Measurements from ENCODE around the gene ANKEF1. TPM values are rescaled to one million over a fixed set of nuclear protein-coding genes. Genes with fewer than 3 reads are reported as not detected.

ANKEF1 gene
- polyA plus RNA-seq, 3 donors from 2014 or later, result 1.3 to 3.6 (median 2.0) TPM

DNA sequence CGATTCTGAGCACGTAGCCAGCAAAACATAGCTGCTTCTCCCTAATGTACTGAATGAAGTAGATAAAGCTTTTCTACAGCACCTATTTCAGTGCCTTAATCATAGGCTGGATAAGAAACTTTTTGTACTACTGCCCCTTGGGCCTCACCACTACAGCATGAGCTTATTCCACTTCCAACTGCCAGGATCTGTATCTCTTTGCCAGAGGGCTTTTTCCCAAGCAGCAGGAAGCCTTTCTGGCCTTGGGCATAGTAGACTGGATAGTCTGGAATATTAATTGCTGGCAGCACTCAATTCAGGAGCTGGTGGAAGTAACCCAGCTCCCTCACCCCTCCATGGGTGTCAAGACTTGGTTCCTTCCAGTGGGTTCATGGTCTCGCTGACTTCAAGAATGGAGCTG, 43.6 kb downstream of the ANKEF1 start:
- H3K27me3 Mint-ChIP-seq (ENCODE audit: low read depth in 3 of 3), result peaks cover 1 to 9% (median 3%) of the 10 kb centered on the region in 3 donors

GRCh38 chr20:10079964-10080363, 45.2 kb downstream of the ANKEF1 start:
- Mint-ChIP-seq H3K27ac (no peak overlapping the region), H3K4me3 (no peak overlapping the region), H3K4me1 (no peaks in the 10 kb centered on the region), H3K9me3 (peaks cover 0 to 4% (median 0%) of the 10 kb centered on the region in 6 donors), H3K36me3 (no peaks in the 10 kb centered on the region), H3K27me3 (ENCODE audit: low read depth in 3 of 3) (peaks cover under 1 to 3% (median 1%) of the 10 kb centered on the region in 3 donors)
- no peak for DNase-seq

More for the DNA sequence above, 43.6 kb downstream of the ANKEF1 start:
- no peaks in the 10 kb centered on the region for H3K36me3 Mint-ChIP-seq
- H3K4me1 Mint-ChIP-seq, result no peaks in the 10 kb centered on the region
- DNase-seq, result no peak
- no peak overlapping the region for H3K27ac Mint-ChIP-seq
- H3K9me3 Mint-ChIP-seq, result peaks cover 0 to 4% (median 0%) of the 10 kb centered on the region in 6 donors
- no peak overlapping the region for H3K4me3 Mint-ChIP-seq

DNA sequence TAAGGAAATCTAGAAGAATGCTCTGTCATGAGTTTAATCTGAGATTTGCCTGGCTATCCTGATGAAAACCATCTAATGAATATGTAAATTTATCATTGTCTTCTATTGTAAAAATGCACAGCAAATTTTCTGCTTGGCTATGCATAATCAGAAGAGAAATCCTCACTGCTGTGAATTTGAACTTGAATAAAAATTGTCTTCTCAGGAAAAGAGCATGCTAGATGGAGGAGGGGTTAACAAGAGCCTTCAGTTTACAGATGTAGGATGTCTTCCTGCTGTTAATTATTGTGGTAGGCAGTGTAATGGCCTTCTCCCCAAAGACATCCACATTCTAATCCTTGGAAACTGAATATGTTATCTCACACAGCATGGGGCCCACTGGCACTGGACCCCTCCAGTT, 45.8 kb downstream of the ANKEF1 start:
- Mint-ChIP-seq H3K27ac (no peak overlapping the region), H3K4me1 (no peaks in the 10 kb centered on the region), H3K27me3 (ENCODE audit: low read depth in 3 of 3) (peaks cover 0 to 3% (median 1%) of the 10 kb centered on the region in 3 donors), H3K9me3 (peaks cover 0 to 4% (median 0%) of the 10 kb centered on the region in 6 donors), H3K36me3 (no peaks in the 10 kb centered on the region), H3K4me3 (no peak overlapping the region)
- DNase-seq, result no peak

GRCh38 chr20:10089871-10090587, 55.2 kb downstream of the ANKEF1 start:
- H3K36me3 Mint-ChIP-seq, result no peaks in the 10 kb centered on the region
- H3K4me3 Mint-ChIP-seq, result no peak overlapping the region
- no peak overlapping the region for H3K27ac Mint-ChIP-seq
- DNase-seq, result no peak
- H3K4me1 Mint-ChIP-seq, result no peaks in the 10 kb centered on the region
- no peaks in the 10 kb centered on the region for H3K9me3 Mint-ChIP-seq
- H3K27me3 Mint-ChIP-seq (ENCODE audit: low read depth in 3 of 3), result no peaks in the 10 kb centered on the region

DNA sequence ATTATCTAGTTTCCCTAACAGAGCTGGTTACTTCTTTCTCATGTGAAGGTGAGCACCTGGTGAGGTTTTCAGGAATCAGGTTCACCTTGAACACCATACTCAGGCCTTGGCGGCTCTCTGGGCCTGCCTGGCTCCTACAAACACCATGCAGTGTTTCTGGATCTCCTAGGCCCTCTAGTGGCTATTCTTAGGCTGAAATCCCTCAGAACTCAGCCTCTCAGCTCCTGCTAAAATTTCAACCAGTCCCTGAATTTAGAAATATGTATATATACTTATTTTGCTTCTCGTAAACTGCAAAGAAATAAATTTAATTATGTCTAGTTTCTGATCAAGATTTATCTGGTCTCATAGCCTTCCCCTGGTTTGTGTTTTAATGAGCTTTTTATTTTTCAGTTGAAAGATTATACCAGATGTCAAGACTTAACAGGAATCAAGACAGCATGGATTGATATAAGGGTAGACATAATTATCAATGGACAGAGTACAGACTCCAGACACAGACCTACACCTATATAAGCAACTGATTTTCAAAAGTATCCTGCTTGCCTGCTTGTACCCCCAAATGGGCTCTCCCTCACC, 55.9 kb downstream of the ANKEF1 start:
- no peaks in the 10 kb centered on the region for H3K36me3 Mint-ChIP-seq
- H3K4me1 Mint-ChIP-seq, result no peaks in the 10 kb centered on the region
- no peak overlapping the region for H3K27ac Mint-ChIP-seq
- peak in 2 of 3 donors; percentile 1 to 9 for DNase-seq
- no peaks in the 10 kb centered on the region for H3K9me3 Mint-ChIP-seq
- no peak overlapping the region for H3K4me3 Mint-ChIP-seq
- H3K27me3 Mint-ChIP-seq (ENCODE audit: low read depth in 3 of 3), result no peaks in the 10 kb centered on the region

DNA sequence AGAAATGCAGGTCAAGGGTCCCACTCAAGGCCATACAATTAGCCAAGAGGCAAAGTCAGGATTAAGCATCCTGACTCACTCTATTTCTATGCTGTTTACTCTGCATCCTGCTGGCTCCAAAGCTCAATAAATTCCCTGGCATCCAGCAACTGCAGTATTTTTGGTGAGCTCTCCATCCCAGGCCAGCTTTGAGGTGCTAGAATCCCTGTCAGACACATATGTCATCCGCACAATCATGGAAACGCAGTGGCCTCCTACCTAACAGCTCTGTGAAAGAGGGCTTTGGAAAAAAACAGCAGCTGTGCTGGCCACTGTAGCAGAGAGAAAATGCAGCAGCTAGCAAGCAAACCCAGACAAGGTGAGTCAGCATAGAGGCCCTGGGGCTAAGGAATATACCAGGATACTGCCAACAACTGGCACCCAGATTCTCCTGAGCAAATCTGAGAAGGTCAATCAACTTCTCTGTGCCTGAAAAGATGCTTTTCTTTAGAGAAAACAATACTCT, 58.4 kb downstream of the ANKEF1 start:
- Mint-ChIP-seq H3K27me3 (ENCODE audit: low read depth in 3 of 3) (no peaks in the 10 kb centered on the region), H3K4me1 (no peaks in the 10 kb centered on the region), H3K27ac (no peak overlapping the region), H3K4me3 (no peak overlapping the region), H3K36me3 (no peaks in the 10 kb centered on the region), H3K9me3 (no peaks in the 10 kb centered on the region)
- no peak for DNase-seq

- no peak for DNase-seq
- Mint-ChIP-seq H3K9me3 (peaks cover 0 to 2% (median 0%) of the 10 kb centered on the region in 6 donors), H3K27ac (no peak overlapping the region), H3K36me3 (no peaks in the 10 kb centered on the region), H3K27me3 (ENCODE audit: low read depth in 3 of 3) (peaks cover 0 to 2% (median 0%) of the 10 kb centered on the region in 3 donors), H3K4me3 (no peak overlapping the region), H3K4me1 (no peaks in the 10 kb centered on the region)
Observed at GRCh38 chr20:10094566-10095173, 59.9 kb downstream of the ANKEF1 start.

DNA sequence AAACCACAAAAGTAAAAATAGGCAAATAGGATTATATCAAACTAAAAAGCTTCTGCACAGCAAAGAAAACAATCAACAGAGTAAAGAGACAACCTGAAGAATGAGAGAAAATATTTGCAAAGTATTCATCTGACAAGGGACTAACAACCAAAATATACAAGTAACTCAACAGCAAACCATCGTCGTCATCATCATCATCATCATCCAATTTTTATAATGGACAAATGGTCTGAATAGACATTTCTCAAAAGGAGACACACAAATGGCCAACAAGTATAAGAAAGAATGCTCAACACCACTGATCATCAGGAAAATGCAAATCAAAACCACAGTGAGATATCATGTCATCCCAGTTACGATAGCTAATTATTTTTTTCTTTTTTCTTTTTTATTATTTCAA, 62.0 kb downstream of the ANKEF1 start:
- Mint-ChIP-seq H3K27me3 (ENCODE audit: low read depth in 3 of 3) (peaks cover 0 to 5% (median 0%) of the 10 kb centered on the region in 3 donors), H3K9me3 (peaks cover 0 to 2% (median 0%) of the 10 kb centered on the region in 6 donors), H3K4me3 (no peak overlapping the region), H3K4me1 (no peaks in the 10 kb centered on the region), H3K36me3 (no peaks in the 10 kb centered on the region), H3K27ac (no peak overlapping the region)
- DNase-seq, result no peak

- Mint-ChIP-seq H3K4me1 (no peaks in the 10 kb centered on the region), H3K27me3 (ENCODE audit: low read depth in 3 of 3) (peaks cover 0 to 9% (median 2%) of the 10 kb centered on the region in 3 donors), H3K4me3 (no peak overlapping the region), H3K9me3 (peaks cover 0 to 3% (median 0%) of the 10 kb centered on the region in 6 donors), H3K27ac (no peak overlapping the region), H3K36me3 (no peaks in the 10 kb centered on the region)
- DNase-seq, result no peak
Observed at GRCh38 chr20:10105046-10105445, 70.3 kb downstream of the ANKEF1 start.

Other genes with a start within 250 kb of the ANKEF1 start
- not detected for gene PAK5, start 195.9 kb upstream of the ANKEF1 start, polyA plus RNA-seq
- not detected for gene SNAP25, start 183.8 kb downstream of the ANKEF1 start, polyA plus RNA-seq